Subcutaneous adipose tissue (tissue), 4 donors: ENCODE measurements around the gene PTPRA. TPM values are rescaled to one million over a fixed set of nuclear protein-coding genes. Genes with fewer than 3 reads are reported as not detected.

ENCODE experiments used
- CTCF ChIP-seq: fragments of 450-650 bp; IDR thresholded peaks from one replicate; pipeline ENCODE4 v1.5.1; 2016; ENCODE audit warnings: low read depth, mild to moderate bottlenecking, control low read depth, antibody characterized with exemption, moderate library complexity
- total RNA-seq, 4 donors: library from RNA; depleted of rRNA; stranded (reverse); fragments of >200 nt; gene quantifications; one replicate each; pipeline ENCODE4 v1.1.0, GENCODE V29; 2016

The PTPRA gene
- total RNA-seq, 4 donors from 2014 or later: 64.4 to 99.5 (median 95.3) TPM

GRCh38 chr20:3068075-3068474, 194.8 kb downstream of the PTPRA start:
- no peak for TF ChIP-seq CTCF

GRCh38 chr20:3068986-3069900, 196.0 kb downstream of the PTPRA start:
- TF ChIP-seq CTCF: no peak

GRCh38 chr20:3070725-3071124, 197.4 kb downstream of the PTPRA start:
- TF ChIP-seq CTCF: no peak

- no peak for TF ChIP-seq CTCF
These were observed 198.0 kb downstream of the PTPRA start for GRCh38 chr20:3071266-3071609.

GRCh38 chr20:3071610-3072529, 198.6 kb downstream of the PTPRA start, which contains the start of gene OXT:
TSS of gene OXT (plus strand) at chr20:3071620. CDS start at chr20:3071656, 36 bp downstream.
- TF ChIP-seq CTCF: no peak

- TF ChIP-seq CTCF: no peak
These were observed 199.4 kb downstream of the PTPRA start for GRCh38 chr20:3072530-3073250.
